ENCODE results near the gene SPDEF.

DNA sequence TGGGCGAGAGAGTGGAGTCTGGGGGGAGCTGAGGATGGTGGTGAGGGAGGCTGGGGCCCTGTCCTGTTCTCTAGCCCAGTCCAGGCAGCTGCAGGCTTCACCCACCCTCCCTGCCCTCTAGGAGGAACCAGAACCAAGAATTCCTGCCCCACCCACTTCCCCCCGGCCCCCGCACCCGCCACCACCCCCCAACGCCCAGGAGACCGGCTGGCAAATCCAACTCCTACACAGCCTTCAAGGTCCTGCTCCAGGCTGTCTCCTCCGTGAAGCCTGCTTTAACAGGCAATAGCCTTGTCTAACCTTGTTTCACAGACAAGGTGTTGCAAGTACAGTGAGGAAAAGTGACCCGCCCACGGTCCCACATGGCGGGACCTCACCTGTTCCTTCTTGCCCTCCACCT is 2.4 kb downstream of the SPDEF start:
- TF ChIP-seq, protein P1, sequence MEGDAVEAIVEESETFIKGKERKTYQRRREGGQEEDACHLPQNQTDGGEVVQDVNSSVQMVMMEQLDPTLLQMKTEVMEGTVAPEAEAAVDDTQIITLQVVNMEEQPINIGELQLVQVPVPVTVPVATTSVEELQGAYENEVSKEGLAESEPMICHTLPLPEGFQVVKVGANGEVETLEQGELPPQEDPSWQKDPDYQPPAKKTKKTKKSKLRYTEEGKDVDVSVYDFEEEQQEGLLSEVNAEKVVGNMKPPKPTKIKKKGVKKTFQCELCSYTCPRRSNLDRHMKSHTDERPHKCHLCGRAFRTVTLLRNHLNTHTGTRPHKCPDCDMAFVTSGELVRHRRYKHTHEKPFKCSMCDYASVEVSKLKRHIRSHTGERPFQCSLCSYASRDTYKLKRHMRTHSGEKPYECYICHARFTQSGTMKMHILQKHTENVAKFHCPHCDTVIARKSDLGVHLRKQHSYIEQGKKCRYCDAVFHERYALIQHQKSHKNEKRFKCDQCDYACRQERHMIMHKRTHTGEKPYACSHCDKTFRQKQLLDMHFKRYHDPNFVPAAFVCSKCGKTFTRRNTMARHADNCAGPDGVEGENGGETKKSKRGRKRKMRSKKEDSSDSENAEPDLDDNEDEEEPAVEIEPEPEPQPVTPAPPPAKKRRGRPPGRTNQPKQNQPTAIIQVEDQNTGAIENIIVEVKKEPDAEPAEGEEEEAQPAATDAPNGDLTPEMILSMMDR (IDR thresholded peaks at IDR 0.05): no peak
- no peak for TF ChIP-seq POLR2A (IDR thresholded peaks at IDR 0.05)
